HG03108 (cell line): ENCODE data around the gene LGALS4.
"Not testable (repeated sequence)": the region's sequence is repeated elsewhere in the genome, so short reads cannot be mapped to it uniquely, and the experiment has no call there.

Source experiments
- ATAC-seq: cut with Tn5 transposase; IDR thresholded peaks from one replicate; pipeline ENCODE4 v1.9.1; 2021; ENCODE audit warnings: moderate library complexity; ENCODE audit not compliant: unreplicated experiment

LGALS4 gene

DNA sequence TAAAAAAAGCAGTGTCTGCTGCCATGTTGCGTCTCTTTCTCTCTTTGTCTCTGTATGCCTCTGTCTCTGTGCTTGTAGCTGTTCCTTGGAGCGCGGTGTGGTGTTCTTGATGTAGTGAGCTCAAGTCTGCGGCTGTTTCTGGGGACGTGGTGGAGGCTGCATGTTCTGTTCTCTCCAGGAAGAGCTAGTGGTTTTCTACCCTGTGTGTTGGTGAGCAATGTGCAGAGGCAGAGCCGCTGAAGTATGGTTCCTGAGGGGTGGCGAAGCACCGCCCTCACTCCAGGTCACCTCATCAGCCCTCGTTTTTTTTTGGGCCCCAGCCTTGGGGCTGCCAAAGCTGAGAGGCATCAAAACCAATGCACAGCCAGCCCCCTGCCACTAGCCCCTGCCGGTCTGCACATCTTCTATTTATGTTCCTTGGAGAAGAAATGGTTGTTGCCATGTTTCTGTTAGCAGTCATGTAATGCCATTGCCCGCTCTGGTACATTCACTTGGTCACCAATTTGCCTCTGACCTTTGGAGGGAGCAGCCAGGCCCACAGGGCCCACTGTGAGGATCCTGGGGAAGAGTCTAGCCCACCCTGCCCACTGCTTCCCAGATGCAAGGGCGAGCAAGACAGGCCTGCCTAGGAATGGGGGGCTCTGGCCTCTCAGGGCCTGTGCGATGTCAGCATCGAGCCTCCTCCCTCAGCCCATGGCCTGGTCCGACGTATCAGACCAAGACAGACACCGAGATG is 29.9 kb upstream of the LGALS4 start:
- no peak for ATAC-seq

DNA sequence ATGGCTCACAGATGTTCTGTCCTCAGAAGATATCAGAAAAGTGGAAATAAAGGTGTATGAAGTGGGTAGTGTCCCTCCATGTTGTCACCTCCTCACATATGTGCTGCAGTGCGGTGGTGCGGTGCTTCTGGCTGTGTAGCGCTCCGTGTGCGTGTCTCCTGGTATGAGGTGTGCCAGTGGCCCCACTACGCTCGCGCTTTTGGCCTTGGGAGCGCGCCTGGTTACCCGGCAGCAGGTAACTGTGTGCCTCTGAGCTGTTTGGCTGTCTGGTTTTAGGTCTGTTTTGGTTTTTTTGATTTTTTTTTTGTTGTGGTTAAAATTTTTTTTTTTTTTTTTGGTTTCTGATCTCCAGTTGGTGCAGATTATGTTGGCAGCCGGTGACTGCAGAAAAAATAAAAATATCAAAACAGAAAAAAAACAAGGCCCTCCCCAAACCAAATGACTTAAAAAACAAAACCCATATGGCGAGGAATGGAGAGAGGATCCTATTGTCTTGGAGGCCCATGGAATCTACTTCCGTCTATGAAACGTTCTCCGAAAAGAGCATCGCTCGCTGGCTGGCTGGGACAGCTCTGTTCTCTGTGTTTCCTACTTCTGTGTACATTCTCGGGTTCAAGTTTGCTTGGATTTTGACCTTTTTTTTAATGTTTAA is 29.2 kb upstream of the LGALS4 start:
- ATAC-seq, result no peak

DNA sequence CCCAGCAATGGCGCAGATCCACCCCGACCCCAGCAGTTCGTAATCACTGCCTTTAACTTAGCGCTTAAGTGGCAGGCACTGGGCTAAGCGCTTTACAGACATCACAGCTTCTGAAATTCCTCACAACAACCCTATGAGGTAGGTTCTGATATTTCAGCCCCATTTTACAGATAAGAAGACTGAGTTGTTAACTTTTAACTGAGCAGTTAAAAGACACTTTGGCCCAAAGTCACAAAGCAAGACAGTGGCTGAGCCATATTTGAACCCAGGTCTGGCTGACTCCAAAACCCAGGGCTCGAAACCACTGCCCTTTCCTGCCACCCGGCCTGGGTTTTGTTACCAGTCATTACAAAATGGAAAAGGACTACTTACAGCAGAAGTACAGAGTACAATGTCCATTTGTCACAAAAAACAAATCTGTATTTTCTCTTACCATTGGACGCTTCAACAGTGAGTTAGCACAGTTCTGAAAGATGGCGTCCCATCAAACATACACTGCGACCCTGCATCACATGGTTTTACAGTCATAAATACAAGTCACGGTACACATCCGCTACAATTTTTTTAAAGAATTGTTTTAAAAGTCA is 28.5 kb upstream of the LGALS4 start:
- ATAC-seq, result no peak

DNA sequence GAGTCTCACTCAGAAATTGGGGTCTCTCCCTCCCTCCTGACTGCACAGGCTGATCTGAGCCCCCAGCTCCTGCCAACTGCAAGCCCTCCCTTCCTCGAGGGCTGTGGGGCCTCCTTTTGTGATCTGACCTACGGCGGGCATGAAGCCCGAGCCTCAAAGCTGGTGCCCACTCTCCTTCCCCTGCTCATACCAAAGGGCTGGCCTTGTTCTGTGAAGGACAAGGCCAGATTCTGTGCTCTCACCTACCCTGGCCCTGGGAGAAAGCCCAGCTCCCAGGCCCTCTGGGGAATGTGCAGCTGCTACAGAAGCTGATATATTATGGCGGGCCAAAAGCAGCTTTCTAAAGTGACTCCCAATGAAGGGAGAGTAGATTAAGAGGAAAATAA is 27.8 kb upstream of the LGALS4 start:
- ATAC-seq, result no peak

DNA sequence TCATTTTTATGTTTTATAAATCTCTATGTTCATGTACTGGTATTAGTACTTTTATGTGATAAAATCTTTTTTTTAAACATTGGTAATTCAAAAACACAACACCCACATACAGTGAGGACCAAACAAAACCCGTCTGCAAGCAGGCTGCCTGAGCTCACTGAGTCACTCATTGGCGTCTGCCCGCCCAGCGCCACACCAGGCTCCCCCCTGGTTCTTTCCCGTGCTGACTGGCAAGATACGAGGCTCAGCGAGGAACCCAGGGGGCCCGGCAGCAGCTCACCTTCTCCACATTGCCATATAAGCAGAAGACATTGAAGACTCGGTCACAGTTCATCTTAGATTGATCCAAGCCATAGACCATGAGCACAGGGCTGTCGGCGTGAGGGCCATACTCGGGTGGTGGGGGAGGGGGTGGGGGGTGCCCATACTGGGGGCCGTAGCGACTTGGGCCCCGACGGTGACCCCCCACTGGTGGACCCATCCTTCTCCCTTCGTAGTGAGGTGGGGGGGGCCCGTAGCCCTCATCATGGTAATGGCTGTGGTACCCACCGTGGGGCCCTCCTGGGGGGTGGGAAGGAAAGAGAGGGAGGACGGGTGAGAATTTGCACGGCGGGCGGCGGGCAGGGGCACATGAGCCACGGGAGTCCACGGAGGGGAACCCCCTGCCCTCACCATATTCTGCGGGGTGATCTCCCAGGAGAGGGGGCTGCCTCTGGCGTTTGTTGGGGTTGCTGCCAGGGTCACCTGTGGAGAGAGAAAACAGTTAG is 27.3 kb upstream of the LGALS4 start:
- no peak for ATAC-seq

DNA sequence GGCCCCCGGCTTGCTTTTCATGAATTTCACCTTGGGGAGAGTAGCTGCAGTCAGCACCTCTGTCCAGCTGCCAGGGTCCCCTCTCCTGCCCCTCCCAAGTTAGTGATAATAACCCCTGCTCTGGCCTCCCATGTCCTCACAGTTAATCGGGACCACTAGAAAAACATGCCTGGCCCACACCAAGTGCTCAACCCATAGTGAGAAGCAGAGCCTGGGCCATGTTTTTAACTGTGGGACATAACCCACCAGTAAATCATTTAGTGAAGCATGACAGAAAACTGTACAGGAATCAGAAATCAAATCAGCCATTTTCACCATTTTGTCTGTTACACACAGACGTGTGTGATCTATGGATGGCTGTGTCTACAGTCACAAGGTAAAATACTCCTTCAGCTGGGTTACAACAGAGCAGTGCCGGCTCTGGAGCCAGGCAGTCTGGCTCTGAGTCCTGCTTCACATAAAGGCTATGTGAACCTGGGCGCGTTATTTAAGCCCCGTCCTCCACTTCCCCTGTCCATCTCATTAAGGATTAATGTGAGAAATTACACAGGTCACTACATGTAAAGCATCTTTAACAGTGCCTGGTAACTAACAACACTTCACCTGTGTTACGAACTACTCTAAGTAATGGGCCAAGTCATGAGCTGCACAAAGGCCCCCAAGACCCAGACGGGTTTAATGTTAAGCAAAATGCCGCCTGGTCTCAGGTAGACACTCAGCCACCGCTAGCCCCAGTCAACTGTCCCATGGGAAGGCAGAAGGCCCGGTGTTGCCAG is 26.4 kb upstream of the LGALS4 start:
- no peak for ATAC-seq

DNA sequence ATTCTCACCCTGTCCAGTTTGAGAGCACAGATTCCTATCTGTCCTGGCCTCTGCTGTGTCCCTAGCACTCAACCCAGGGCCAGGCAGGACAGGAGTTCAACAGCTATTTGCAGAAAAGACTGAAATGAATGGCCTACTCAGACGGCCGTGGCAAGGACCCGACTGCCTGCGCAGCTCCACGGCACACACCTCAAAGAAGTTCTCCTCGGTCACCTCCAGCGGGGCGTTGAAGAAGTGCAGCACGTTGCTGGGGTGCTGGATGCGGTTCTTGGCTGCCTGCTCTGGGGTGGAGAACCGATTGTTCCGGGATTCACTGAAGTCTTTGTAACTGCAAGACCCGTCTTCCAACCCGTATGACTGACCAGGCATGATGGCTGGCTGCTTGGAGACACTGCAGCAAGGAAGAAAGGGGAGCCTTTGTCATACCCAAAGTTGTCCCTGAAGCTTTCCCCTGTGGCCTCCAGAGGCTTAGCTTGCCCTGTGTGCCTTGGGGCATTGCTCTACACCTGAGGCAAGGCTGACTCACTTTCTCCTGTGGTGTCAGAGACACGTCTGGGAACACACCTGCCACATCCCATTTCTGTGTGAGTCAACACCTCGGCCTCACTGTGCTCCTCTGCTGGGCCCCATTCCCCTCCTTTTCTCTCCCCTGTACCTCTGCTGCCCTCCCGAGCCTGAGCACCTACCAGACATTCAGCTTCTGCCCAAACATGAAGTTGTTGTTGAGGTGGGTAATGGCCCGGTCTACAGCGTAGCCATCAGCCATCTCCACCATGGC is 25.7 kb upstream of the LGALS4 start:
- no peak for ATAC-seq

DNA sequence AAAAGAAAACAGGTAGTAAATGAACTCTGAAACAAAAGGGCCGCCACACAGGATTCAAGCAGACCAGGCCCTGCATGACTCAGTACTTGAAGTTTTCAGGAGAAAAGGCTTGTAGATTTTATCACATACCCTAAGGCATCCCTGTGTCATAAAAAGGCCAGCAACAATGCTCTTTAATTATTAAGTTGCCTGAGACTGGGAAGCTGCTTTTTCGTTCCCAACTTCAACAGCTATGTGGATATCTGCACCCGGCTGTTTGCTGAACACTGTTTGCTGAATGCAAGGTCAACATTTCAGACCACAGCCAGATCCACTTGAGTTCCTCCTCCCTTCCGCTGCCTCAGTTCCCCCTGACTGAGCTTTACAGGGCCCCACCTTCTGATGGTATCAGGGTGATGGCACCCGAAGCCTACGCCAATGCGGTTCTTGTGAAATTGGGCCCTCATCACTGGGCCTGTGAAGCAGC is 24.9 kb upstream of the LGALS4 start:
- no peak for ATAC-seq

DNA sequence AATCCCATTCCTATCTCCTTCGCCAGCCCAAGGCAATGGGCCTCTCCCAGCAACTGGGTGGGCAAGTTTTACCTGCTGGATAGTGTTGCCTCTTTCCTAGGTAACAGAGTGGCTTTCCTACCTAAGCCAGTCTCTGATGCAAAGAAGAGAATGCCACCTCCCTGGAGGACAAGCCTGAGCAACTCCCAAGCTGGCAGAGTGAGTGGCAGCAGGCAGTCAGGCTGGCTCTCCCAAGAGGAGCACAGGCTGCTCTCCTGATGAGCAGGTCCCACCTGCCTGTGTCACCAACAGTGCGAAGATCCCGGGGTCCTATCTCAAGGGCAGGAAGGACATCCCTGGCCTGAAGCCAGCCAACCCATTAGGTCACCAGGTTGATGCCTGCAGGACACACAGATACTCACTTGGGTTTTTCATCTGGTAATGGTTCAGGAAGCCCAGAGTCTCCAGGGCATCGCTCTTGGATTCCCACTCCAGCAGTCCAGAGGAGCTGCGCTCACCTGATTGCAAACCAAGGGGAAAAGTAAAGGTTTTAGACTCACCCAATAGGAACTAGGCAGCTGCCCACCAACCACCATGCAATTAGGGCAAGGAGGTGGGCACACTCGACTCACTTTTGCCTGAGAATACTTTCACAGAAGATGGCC is 24.4 kb upstream of the LGALS4 start:
- ATAC-seq, result no peak

DNA sequence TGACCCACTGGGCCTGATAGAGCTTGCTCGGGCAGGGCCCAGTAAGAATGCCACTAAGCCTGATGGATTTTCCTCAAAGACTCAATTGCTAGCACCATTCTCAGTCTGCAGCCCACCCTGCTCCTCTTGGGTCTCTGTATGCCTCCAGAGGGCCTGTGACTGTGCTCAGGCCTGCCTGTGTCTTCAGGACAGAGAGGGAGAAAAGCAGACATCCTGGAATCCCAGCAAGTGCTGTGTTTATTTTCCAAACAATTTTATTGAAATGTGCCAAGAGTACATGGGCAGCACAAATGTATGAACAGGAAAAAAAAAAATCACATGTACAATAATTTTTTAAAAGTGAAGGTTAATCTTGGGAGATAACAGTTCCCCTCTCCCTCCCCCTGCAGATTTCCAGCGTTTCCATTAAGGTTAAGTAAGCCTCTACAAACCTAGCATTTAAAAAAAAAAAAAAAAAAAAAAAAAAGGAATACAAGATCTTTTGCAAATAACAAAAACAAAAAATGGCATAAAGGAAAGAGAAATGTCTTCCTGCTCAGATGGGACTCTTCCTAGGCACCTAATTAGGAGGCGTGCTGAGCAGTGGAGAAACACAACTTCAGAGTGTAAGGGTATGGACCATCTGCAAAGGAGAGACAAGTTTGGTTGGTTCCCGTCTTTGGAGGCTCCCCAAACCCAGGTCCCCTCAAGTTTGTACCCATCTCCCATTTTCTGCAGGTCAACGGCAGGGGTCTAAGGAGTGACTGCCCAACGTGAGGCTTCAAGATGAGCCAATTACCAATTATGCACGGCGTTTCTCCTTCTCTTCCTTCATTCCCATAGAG is 23.6 kb upstream of the LGALS4 start:
- ATAC-seq, result no peak

DNA sequence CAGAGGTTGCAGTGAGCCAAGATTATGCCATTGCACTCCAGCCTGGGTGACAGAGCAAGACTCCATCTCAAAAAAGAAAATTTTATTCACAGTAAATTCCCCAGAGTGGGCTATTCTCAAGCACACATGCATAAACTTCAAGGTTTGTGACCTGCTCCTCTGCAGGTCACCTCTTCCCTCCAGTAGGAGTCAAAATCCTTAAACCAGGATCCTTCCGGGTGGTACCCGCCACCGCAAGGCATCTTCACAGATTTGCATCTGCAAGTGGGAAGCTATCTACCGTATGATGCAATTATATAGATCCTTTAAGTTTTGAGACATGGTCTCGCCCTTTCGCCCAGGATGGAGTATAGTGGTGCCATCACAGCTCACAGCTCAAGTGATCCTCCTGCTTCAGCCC is 21.8 kb upstream of the LGALS4 start:
- ATAC-seq, result no peak

DNA sequence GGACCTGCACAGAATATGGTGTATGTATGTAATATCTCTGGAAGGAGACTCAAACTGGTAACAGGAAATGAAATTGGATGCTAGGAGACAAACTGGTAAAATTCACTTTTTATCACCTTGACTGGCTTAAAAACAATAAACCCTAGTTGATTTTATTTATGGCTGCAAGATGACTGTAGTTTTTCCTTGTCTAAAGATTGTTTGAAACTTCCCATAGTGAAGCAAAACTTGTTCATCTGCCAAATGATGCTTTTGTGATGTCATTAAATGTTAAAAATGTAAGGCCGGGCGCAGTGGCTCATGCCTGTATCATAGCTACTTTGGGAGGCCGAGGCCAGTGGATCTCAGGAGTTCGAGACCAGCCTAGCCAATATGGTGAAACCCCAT is 21.4 kb upstream of the LGALS4 start:
- ATAC-seq, result no peak

DNA sequence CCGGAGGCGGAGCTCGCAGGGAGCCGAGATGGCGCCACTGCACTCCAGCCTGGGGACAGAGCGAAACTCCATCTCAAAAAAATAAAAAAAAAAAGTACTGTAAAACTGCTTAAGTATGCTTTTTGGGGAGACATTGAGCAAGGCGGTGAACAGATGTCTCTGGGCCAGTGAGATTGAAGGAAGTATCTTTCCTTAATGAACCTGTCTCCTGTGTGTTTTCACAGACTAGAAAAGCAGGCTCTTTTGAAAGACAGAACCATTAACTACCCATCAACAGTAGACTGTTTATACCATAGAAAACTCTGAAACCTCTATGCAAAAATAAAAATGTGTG is 20.3 kb upstream of the LGALS4 start:
- ATAC-seq, result no peak

DNA sequence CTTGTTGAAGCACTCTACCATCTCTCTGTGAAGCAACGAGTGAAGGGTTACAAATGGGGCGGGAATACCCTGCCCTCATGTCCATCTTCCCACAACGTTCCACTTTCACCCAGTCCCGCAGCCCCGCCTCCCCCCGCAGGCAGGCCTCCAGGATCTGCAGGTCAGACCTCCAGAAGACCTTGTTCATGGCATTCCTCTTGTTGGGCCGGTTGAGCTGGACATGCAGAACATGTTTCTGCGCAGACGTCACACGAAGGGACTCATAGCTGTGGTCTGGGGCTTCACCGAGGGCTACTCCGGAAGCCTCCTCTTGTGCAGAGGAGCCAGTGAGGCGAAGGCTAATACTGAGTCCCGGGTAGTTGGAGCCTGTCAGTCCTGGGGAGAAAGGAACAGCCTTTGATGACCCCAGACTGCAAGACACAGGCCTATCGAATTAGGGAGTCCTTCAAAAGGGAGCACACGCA is 18.4 kb upstream of the LGALS4 start:
- peak; percentile 38 for ATAC-seq

DNA sequence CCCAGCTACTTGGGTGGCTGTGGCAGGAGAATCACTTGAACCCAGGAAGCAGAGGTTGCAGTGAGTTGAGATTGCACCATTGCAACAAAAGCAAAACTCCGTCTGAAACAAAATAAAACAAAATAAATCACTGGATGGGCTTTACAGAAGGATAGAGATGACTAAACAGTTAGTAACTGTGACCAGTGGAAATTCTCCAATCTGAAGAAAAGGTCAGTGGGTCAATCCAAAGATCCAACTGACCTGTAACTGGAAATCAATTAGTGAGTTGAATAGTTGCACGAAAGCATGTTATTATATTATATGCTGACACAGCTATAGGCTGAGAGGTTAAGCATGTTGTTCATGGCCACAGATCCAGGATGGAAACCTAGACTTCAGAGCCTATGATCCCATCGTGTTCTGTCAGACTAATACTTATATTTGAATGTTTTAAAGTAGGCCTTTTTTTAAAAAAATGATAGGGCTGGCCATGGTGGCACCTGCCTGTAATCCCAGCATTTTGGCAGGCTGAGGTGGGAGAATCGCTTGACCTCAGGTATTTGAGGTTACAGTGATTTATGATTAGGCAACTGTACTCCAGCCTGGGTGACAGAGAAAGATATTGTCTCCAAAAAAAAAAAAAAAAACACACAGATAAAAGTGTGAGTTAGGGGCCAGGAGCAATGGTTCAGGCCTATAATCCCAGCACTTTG is 17.4 kb upstream of the LGALS4 start:
- no peak for ATAC-seq

DNA sequence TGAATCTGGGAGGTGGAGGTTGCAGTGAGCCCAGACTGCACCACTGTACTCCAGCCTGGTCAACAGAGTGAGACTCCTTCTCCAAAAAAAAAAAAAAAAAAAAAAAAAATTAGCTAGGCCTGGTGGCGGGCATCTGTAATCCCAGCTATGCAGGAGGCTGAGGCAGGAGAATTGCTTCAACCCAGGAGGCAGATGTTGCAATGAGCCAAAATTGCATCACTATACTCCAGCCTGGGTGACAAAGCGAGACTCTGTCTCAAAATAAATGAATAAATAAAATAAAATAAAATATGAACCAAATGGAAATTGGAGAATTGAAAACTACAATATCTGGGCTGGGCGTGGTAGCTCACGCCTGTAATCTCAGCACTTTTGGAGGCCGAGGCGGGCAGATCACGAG is 16.5 kb upstream of the LGALS4 start:
- not testable (repeated sequence) for ATAC-seq

DNA sequence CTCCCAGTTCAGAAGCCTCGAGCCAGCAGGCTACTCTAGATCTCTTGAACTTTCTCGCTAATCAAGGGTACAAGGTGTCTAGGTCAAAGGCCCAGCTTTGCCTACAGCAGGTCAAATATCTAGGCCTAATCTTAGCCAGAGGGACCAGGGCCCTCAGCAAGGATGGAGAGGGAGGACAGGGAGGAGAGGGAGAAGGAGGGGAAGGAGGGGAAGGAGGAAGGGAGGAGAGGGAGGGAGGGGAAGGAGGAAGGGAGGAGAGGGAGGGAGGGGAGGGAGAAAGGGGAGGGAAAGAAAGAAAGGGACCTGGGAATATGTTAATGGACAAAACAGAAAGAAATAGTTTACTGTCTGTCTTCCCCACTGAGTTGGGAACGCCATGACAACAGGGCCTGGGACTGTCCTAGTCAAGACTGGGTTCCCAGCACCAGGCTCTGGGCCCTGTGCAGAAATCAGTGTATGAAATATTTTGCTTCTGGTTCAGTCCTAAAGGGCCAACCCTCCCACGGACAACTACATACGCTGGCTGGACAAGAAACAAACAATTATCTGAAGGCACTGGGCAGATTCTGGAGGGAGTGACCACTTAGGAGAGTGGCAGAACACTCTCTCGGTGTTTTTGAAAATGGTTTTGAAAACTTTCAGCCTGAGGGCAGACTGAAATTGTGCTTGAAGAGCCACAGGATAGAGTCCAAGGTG is 14.3 kb upstream of the LGALS4 start:
- ATAC-seq, result no peak

DNA sequence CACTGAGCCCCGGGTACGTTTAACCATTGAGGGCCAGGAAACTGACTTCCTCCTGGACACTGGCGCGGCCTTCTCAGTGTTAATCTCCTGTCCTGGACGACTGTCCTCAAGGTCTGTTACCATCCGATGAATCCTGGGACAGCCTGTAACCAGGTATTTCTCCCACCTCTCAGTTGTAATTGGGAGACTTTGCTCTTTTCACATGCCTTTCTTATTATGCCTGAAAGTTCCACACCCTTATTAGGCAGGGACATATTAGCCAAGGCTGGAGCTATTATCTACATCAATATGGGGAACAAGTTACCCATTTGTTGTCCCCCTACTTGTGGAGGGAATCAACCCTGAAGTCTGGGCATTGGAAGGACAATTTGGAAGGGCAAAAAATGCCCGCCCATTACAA is 13.2 kb upstream of the LGALS4 start:
- ATAC-seq, result not testable (repeated sequence)
